Measurements from ENCODE around the gene TBX4.
"Not testable (repeated sequence)": the region's sequence is repeated elsewhere in the genome, so short reads cannot be mapped to it uniquely, and the experiment has no call there.

Gene TBX4

GRCh38 chr17:61440697-61441096, 11.5 kb upstream of the TBX4 start:
- no peak for TF ChIP-seq CTCF (IDR thresholded peaks at IDR 0.05; ENCODE audit: extremely low read depth, missing control alignments)
- DNase-seq (ENCODE audit: low spot score): peak; percentile 25

- DNase-seq (ENCODE audit: low spot score): not testable (repeated sequence)
Measured at GRCh38 chr17:61441507-61441906, 10.7 kb upstream of the TBX4 start.

GRCh38 chr17:61442136-61442775, 10.0 kb upstream of the TBX4 start:
- no peak for TF ChIP-seq CTCF (IDR thresholded peaks at IDR 0.05; ENCODE audit: extremely low read depth, missing control alignments)
- DNase-seq (ENCODE audit: low spot score): peak; percentile 6

- DNase-seq (ENCODE audit: low spot score): peak; percentile 31
- no peak for TF ChIP-seq CTCF (IDR thresholded peaks at IDR 0.05; ENCODE audit: extremely low read depth, missing control alignments)
Measured at GRCh38 chr17:61442878-61443474, 9.2 kb upstream of the TBX4 start.

GRCh38 chr17:61443475-61443882, 8.7 kb upstream of the TBX4 start:
- no peak for TF ChIP-seq CTCF (IDR thresholded peaks at IDR 0.05; ENCODE audit: extremely low read depth, missing control alignments)
- DNase-seq (ENCODE audit: low spot score): peak; percentile 9

- TF ChIP-seq CTCF (IDR thresholded peaks at IDR 0.05; ENCODE audit: extremely low read depth, missing control alignments): no peak
- DNase-seq (ENCODE audit: low spot score): peak; percentile 13
Measured at GRCh38 chr17:61444075-61444474, 8.1 kb upstream of the TBX4 start.

- peak; percentile 17 for DNase-seq (ENCODE audit: low spot score)
- no peak for TF ChIP-seq CTCF (IDR thresholded peaks at IDR 0.05; ENCODE audit: extremely low read depth, missing control alignments)
Measured at GRCh38 chr17:61444831-61445230, 7.4 kb upstream of the TBX4 start.

- peak; percentile 8 for DNase-seq (ENCODE audit: low spot score)
- no peak for TF ChIP-seq CTCF (IDR thresholded peaks at IDR 0.05; ENCODE audit: extremely low read depth, missing control alignments)
Measured at GRCh38 chr17:61447358-61447757, 4.9 kb upstream of the TBX4 start.
